GM18508 (cell line): ENCODE data around the gene PTP4A2.

Experiments used
- ATAC-seq: cut with Tn5 transposase; IDR thresholded peaks from one replicate; pipeline ENCODE4 v1.9.1; 2021; ENCODE audit warnings: moderate number of reproducible peaks; ENCODE audit not compliant: insufficient read depth, unreplicated experiment

The PTP4A2 gene

DNA sequence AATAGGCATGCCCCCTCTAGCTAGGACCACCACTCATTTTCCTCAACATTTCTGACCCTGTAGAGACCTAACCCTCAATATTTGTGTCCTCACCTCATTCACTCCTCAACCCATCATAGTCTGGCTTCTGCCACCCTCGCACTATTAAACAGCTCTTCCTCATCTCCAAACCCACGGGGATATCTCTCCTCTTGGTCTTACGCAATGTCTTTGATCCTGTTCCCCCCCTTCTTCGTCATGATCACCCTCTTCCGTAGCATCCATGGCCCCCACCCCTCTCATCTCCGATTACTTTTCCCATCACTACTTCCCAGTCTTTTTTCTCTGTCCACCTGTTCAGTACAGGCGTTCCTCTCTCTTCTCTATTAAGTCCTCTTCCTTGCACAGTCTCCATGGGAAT, 70.6 kb downstream of the PTP4A2 start:
- ATAC-seq, result no peak

DNA sequence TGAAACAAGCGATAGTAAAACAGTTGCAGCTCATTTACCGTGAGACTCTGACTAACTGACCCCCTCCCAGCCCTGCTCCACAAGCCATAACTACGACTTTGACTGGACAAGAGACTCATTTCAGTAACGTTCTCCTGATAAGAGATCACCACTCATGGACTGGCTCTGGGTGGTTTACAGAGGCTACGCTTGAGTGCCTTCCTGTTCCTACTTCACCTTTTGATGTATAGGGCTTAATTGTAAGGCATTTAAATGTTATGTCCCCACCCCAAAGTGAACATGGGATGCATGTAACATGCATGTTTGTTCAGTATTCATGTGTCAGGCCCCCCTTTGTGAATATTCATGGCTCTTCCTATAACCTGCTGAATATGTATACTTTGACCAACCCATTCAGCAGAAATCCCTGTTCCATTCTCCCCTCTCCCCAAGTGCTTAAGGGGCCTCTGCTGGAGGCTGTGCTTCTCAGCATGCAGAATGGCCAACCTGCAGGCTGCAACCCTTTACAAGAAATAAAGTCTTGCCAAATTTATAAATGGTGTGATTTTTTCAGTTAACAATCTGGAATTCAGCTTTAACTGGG, 71.6 kb downstream of the PTP4A2 start:
- no peak for ATAC-seq

DNA sequence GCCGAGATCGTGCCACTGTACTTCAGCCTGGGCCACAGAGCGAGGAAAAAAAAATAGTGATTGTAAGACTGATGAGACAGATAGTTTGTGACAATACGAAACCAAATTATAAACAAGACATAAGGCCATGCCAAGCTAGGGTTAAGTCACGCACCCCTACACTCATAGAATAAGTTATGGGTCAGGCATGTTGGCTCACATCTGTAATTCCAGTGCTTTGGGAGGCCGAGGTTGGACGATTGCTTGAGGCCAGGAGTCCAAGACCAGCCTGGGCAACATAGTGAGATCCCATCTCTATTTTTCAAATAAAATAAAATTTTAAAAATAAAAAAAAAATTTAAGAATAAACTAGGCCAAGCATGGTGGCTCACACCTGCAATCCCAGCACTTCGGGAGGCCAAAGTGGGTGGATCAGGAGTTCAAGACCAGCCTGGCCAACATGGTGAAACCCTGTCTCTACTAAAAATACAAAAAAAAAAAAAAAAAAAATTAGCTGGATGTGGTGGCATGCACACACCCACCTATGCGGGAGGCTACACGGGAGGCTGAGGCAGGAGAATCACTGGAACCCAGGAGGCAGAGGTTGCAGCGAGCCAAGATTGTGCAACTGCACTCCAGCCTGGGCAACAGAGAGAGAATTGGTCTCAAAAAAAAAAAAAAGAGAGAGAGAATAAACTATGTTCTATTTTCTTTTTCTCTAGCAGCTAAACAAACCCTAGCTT, 72.3 kb downstream of the PTP4A2 start:
- no peak for ATAC-seq

DNA sequence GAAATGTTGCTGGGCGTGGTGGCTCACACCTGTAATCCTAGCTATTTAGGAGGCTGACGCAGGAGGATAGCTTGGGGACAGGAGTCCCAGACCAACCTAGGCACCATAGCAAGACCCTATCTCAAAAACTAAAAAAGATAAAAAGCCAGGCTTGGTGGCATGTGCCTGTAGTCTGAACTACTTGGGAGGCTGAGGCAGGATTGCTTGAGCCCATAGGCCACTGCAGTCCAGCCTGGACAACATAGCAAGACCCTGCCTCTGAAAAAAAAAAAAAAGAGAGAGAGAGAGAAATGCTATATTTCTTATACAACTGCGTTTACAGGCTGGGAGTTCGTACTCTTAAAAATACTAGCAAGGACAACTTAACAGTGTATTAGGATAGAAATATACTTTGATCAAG, 76.1 kb downstream of the PTP4A2 start:
- no peak for ATAC-seq

DNA sequence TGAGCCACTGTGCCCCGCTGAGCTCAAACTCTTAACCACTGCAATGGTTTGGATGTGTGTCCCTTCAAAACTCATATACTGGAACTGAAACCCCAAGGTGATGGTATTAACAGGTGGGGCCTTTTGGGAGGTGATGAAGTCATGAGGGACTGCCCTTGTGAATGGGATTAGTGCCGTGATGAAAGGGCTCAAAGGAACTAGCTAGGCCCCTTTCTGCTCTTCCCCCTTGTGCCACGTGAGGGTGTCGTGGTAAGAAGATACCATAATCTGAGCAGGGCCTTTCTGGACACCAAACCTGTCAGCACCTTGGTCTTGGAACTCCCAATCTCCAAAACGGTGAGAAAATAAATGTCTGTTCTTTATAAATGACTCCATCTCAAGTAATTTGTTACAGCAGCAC, 76.8 kb downstream of the PTP4A2 start:
- no peak for ATAC-seq

DNA sequence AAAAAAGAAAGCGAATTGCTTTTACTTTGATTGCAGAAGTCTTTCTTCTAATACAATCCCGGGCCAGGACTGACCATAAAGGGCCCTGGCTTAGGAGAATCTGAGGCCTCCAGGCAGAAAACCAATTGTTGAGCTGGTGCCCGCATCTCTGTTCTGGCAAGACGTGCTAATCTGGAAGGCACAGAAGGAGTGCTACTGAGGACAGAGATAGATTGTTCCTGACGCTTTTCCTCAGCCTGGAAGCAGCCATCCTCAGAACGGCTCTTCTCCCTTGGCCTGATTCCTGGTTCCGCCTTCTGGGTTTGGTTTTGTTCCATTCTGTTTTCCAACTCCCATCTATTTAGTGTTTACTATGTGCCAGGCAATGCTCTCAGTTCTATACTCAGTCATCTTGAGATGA, 77.6 kb downstream of the PTP4A2 start:
- no peak for ATAC-seq

DNA sequence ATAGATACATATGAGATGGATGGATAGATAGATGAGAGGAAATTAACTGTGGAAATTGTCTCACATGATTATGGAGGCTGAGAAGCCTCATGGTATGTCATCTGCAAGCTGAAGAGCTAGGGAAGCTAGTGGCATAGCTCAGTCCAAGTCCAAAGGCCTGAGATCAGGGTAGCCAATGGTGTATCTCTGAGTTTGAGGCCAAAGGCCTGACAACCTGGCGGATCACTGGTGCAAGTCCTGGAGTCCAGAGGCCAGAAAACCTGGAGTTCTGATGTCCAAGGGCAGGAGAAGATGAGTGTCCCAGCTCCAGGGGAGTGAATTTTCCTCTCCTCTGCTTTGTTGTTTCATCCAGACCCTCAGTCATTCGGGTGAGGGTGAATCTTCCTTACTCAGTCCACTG, 78.4 kb downstream of the PTP4A2 start:
- ATAC-seq, result no peak

DNA sequence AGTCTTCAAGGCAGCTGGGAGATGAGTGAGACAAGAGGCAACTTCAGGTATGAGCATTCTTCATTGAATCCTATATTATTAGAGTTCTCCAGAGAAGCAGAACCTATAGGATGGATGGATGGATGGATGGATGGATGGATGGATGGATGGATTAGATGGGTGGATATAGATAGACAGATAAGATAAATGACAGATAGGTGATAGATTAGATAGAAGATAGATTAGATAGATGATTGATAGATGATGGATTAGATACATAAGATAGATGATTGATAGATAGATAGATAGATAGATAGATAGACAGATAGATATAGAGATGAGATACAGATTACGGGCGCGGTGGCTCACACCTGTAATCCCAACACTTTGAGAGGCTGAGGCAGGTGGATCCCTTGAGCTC, 79.1 kb downstream of the PTP4A2 start:
- no peak for ATAC-seq

DNA sequence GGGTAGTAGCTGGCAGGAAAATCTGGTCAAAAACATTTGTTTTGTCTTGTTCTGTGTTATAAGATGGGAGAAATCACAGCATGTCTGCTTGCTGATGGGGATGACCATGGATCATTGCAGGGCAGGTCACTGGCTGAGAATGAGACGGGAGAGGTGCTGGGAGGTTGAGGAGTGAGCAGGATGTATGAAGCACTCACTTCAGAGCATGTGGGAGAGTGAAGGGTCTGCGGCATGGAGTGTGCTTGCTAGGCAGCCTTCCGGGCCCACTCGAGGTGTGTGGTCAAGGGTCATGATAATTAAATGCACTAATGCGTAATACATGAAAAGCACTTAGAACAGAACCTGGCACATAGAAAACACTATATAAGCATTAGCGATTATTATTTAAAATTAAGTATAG, 80.3 kb downstream of the PTP4A2 start:
- ATAC-seq, result no peak
